CD14-positive monocyte (primary cell): ENCODE data around the gene ADAMTS4. TPM values are rescaled to one million over a fixed set of nuclear protein-coding genes. Genes with fewer than 3 reads are reported as not detected.
A peak's percentile ranks its signal among the peaks of the same experiment; 100 is the strongest.

Experiments used
- DNase-seq, 3 donors: peaks; one replicate each; pipeline ENCODE4 v3.0.0-alpha.2; 2011 to 2022
- H2AFZ ChIP-seq: 2 replicates; pipeline ENCODE4 v1.6.0; 2012; ENCODE audit warnings: mild to moderate bottlenecking, low read depth, low read length, inconsistent platforms; ENCODE audit not compliant: insufficient read depth, poor library complexity, severe bottlenecking
- H3K27ac ChIP-seq, 2 donors: 1 replicate in 1 of 2; 2 replicates in 1 of 2; pipeline ENCODE4 v1.5.1; 2012 to 2013; ENCODE audit warnings: low read length in 2 of 2, control low read depth in 1 of 2, inconsistent platforms in 1 of 2, low read depth in 1 of 2, mild to moderate bottlenecking in 1 of 2
- H3K27me3 ChIP-seq, 2 donors: one replicate each; pipeline versions ENCODE4 v1.6.0 to v1.6.1; 2011 to 2013; ENCODE audit warnings: low read length in 2 of 2; ENCODE audit not compliant: control insufficient read depth in 2 of 2, insufficient read depth in 2 of 2
- H3K36me3 ChIP-seq, 2 donors: replicated peaks in 1 of 2; 1 replicate in 1 of 2; 2 replicates in 1 of 2; pipeline versions ENCODE4 v1.5.1 to v1.6.1; 2012 to 2013; ENCODE audit warnings: low read length in 2 of 2, control low read depth in 1 of 2, inconsistent platforms in 1 of 2, mild to moderate bottlenecking in 1 of 2; ENCODE audit not compliant: insufficient read depth in 2 of 2, control insufficient read depth in 1 of 2
- H3K4me1 ChIP-seq, 2 donors: 1 replicate in 1 of 2; 2 replicates in 1 of 2; pipeline versions ENCODE4 v1.5.1 to v1.6.1; 2012 to 2013; ENCODE audit warnings: low read length in 2 of 2, control low read depth in 1 of 2, inconsistent platforms in 1 of 2, mild to moderate bottlenecking in 1 of 2, moderate library complexity in 1 of 2; ENCODE audit not compliant: insufficient read depth in 2 of 2, control insufficient read depth in 1 of 2
- H3K4me2 ChIP-seq: replicated peaks from 2 replicates; pipeline ENCODE3; 2012; ENCODE audit warnings: low read length, moderate library complexity, mild to moderate bottlenecking; ENCODE audit not compliant: poor library complexity, severe bottlenecking; ENCODE audit errors: extremely low read depth
- H3K4me3 ChIP-seq, 3 experiments: fragments of 200-600 bp in 1 of 3; sonication (generic) in 1 of 3; replicated peaks in 1 of 3; 1 replicate in 2 of 3; 2 replicates in 1 of 3; pipeline ENCODE4 v1.5.1; 2011 to 2013; ENCODE audit warnings: low read length in 3 of 3, mild to moderate bottlenecking in 3 of 3, control low read depth in 2 of 3, low read depth in 2 of 3, inconsistent platforms in 1 of 3, moderate library complexity in 1 of 3
- H3K79me2 ChIP-seq: 2 replicates; pipeline ENCODE4 v1.6.0; 2012; ENCODE audit warnings: mild to moderate bottlenecking, control low read depth, inconsistent platforms, low read length, moderate library complexity; ENCODE audit not compliant: insufficient read depth
- H3K9ac ChIP-seq: 2 replicates; pipeline ENCODE4 v1.6.0; 2017; ENCODE audit warnings: low read length, mild to moderate bottlenecking; ENCODE audit not compliant: insufficient read depth, poor library complexity, severe bottlenecking
- H3K9me3 ChIP-seq, 2 donors: replicated peaks in 1 of 2; 1 replicate in 1 of 2; 2 replicates in 1 of 2; pipeline versions ENCODE4 v1.5.1 to v1.6.1; 2012 to 2013; ENCODE audit warnings: low read length in 2 of 2, control low read depth in 1 of 2; ENCODE audit not compliant: control insufficient read depth in 1 of 2, insufficient read depth in 1 of 2
- H4K20me1 ChIP-seq: 2 replicates; pipeline ENCODE4 v1.6.0; 2012; ENCODE audit warnings: mild to moderate bottlenecking, low read length, control low read depth, moderate library complexity; ENCODE audit not compliant: insufficient read depth
- H3K27ac Mint-ChIP-seq, 7 donors: one replicate each; pipeline ENCODE4 v1.8.0; 2020; ENCODE audit warnings: mild to moderate bottlenecking in 7 of 7, mixed read lengths in 7 of 7, moderate library complexity in 6 of 7, inconsistent platforms in 2 of 7
- H3K27me3 Mint-ChIP-seq, 3 donors: one replicate each; pipeline ENCODE4 v1.8.0; 2021 to 2022; ENCODE audit warnings: low read depth in 3 of 3, mild to moderate bottlenecking in 3 of 3, mixed read lengths in 3 of 3, moderate library complexity in 3 of 3, inconsistent platforms in 1 of 3
- H3K36me3 Mint-ChIP-seq, 2 donors: one replicate each; pipeline ENCODE4 v1.8.0; 2020; ENCODE audit warnings: mixed read lengths in 2 of 2, inconsistent platforms in 1 of 2, mild to moderate bottlenecking in 1 of 2
- H3K4me1 Mint-ChIP-seq: one replicate; pipeline ENCODE4 v1.8.0; 2020; ENCODE audit warnings: mild to moderate bottlenecking, mixed read lengths
- H3K4me3 Mint-ChIP-seq, 2 donors: one replicate each; pipeline ENCODE4 v1.8.0; 2020; ENCODE audit warnings: mild to moderate bottlenecking in 2 of 2, mixed read lengths in 2 of 2, moderate library complexity in 1 of 2
- H3K9me3 Mint-ChIP-seq, 7 donors: one replicate each; pipeline ENCODE4 v1.8.0; 2020 to 2022; ENCODE audit warnings: mixed read lengths in 7 of 7, mild to moderate bottlenecking in 6 of 7, moderate library complexity in 6 of 7, inconsistent platforms in 2 of 7
- WGBS: methylation state at CpG from one replicate; pipeline ENCODE4 v1.1.5; 2013; ENCODE audit warnings: missing lambda C conversion rate; ENCODE audit not compliant: insufficient coverage; 5-methylcytosine and 5-hydroxymethylcytosine counted together
- intact Hi-C, 2 donors: fragments of 100-400 bp; cut with micrococcal nuclease; formaldehyde crosslinking; loops; one replicate each; pipeline versions ENCODE4 v1.15.0 to v1.15.1; 2023
- polyA plus RNA-seq, 3 donors: library from polyadenylated mRNA; depleted of rRNA in 1 of 3; unstranded in 2 of 3; stranded (reverse) in 1 of 3; fragments of 300-500 nt in 2 of 3; fragments of >200 nt in 1 of 3; fragmentation: Illumina TruSeq in 2 of 3; gene quantifications; 1 replicate in 2 of 3; 2 replicates in 1 of 3; pipeline ENCODE4 v1.2.3, GENCODE V29; 2012 to 2021
- TF ChIP-seq, protein P1 (sequence below): fragments of 200-600 bp; IDR thresholded peaks from one replicate; pipeline ENCODE4 v1.8.0; 2022; ENCODE audit warnings: antibody characterized with exemption, mild to moderate bottlenecking

Gene ADAMTS4
- polyA plus RNA-seq, 3 donors = 0.01 to 0.04 TPM; not detected in 1

DNA sequence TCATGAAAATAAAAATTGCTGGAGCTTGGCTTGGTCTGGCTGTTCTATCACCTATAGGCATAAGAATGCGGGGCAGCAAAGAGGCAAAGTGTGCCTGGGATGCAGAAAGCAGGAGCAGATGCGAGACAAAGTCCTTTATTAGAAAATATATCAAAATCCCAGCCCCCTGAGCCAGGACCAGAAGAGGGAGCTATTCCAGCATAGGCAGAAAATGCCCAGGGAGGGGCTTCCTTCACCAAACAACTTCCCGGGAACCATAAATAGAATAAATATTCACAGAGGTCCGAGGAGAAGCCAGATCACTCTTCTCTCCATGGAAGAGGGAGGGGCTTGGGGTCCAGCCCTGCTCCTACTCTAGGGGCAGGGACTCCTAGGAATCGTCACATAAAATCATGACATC is 27.7 kb downstream of the ADAMTS4 start:
- WGBS = no CpG with 5 or more reads among the region's 5 CpGs
- H3K27ac ChIP-seq = no peak overlapping the region
- DNase-seq = no peak
- Mint-ChIP-seq H3K4me1 (peaks cover 27% of the 10 kb centered on the region), H3K4me3 (no peak overlapping the region), H3K27me3 (peaks cover 0 to 2% (median 0%) of the 10 kb centered on the region in 3 donors), H3K36me3 (peaks cover 65 to 79% of the 10 kb centered on the region in 2 donors), H3K9me3 (no peaks in the 10 kb centered on the region), H3K27ac (peak overlapping the region in 1 of 7 donors; percentile 47)
- H3K36me3 ChIP-seq = peaks cover 55 to 72% of the 10 kb centered on the region in 2 donors
- intact Hi-C loops = no loop called here
- no peaks in the 10 kb centered on the region for H4K20me1 ChIP-seq
- TF ChIP-seq, protein P1, sequence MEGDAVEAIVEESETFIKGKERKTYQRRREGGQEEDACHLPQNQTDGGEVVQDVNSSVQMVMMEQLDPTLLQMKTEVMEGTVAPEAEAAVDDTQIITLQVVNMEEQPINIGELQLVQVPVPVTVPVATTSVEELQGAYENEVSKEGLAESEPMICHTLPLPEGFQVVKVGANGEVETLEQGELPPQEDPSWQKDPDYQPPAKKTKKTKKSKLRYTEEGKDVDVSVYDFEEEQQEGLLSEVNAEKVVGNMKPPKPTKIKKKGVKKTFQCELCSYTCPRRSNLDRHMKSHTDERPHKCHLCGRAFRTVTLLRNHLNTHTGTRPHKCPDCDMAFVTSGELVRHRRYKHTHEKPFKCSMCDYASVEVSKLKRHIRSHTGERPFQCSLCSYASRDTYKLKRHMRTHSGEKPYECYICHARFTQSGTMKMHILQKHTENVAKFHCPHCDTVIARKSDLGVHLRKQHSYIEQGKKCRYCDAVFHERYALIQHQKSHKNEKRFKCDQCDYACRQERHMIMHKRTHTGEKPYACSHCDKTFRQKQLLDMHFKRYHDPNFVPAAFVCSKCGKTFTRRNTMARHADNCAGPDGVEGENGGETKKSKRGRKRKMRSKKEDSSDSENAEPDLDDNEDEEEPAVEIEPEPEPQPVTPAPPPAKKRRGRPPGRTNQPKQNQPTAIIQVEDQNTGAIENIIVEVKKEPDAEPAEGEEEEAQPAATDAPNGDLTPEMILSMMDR = no peak
- H3K27me3 ChIP-seq = no peaks in the 10 kb centered on the region
- no peak overlapping the region for H3K4me3 ChIP-seq
- H3K79me2 ChIP-seq = peaks cover 8% of the 10 kb centered on the region
- H3K9ac ChIP-seq = no peak overlapping the region
- H3K4me1 ChIP-seq = peaks cover 18 to 20% of the 10 kb centered on the region in 2 donors
- H3K9me3 ChIP-seq = no peaks in the 10 kb centered on the region
- no peak overlapping the region for H3K4me2 ChIP-seq
- H2AFZ ChIP-seq = no peak overlapping the region

DNA sequence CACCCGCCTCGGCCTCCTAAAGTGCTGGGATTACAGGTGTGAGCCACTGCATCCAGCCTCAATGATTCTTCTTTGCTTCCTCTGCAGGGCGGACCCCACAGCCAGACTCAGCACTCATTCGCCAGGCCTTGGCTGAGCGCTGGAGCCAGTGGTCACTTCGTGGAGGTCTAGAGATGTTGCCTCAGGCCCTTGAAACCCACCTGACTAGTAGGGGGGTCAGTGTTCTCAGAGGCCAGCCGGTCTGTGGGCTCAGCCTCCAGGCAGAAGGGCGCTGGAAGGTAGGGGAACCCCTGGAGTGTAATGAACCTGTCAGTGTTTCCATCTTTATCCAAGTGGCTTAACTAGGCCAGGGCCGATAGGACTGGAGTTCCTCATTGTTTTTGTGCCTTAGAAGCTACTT is 29.9 kb downstream of the ADAMTS4 start:
- Histone ChIP-seq H3K36me3 (peaks cover 39 to 62% of the 10 kb centered on the region in 2 donors), H3K4me3 (no peak overlapping the region), H3K79me2 (no peaks in the 10 kb centered on the region), H3K4me1 (peaks cover 21 to 26% of the 10 kb centered on the region in 2 donors), H4K20me1 (no peaks in the 10 kb centered on the region), H3K27me3 (no peaks in the 10 kb centered on the region), H3K27ac (peak overlapping the region in 1 of 2 donors; percentile 35), H2AFZ (no peak overlapping the region), H3K9me3 (no peaks in the 10 kb centered on the region), H3K4me2 (no peak overlapping the region), H3K9ac (no peak overlapping the region)
- TF ChIP-seq, protein P1 = no peak
- no peak for DNase-seq
- 97% methylated on average over 8 of the region's 9 CpGs for WGBS
- peaks cover 57 to 69% of the 10 kb centered on the region in 2 donors for H3K36me3 Mint-ChIP-seq
- peaks cover 26% of the 10 kb centered on the region for H3K4me1 Mint-ChIP-seq
- intact Hi-C loops = no loop called here
- H3K27me3 Mint-ChIP-seq = peaks cover 0 to 2% (median 0%) of the 10 kb centered on the region in 3 donors
- peak overlapping the region in 2 of 7 donors; percentile 22 to 45 for H3K27ac Mint-ChIP-seq
- H3K9me3 Mint-ChIP-seq = no peaks in the 10 kb centered on the region
- H3K4me3 Mint-ChIP-seq = no peak overlapping the region
